SIG-M5 (cell line): ENCODE measurements around the gene KCNG2.

Source experiments
- DNase-seq: peaks from one replicate; lab custom pipeline; 2025; lab: John Stamatoyannopoulos, UW

KCNG2 gene

DNA sequence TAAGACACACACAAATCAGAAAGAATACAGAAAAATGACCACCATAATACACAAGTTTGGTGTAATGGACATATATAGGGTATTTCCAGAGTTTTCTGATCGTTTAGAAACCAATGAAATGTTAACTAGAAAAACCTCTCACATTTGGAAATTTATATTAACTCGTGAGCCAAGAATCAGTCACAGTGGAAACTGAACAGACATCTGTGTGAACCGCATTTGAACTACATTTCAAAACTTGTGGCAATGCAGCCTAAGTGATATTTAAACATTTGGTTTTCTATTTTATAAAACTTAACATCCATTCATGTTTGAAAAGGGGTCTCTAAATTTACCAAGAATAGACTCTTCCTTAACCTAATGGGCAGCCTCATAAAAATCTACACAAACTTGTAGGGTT, 29.0 kb upstream of the KCNG2 start:
- DNase-seq = no peak

DNA sequence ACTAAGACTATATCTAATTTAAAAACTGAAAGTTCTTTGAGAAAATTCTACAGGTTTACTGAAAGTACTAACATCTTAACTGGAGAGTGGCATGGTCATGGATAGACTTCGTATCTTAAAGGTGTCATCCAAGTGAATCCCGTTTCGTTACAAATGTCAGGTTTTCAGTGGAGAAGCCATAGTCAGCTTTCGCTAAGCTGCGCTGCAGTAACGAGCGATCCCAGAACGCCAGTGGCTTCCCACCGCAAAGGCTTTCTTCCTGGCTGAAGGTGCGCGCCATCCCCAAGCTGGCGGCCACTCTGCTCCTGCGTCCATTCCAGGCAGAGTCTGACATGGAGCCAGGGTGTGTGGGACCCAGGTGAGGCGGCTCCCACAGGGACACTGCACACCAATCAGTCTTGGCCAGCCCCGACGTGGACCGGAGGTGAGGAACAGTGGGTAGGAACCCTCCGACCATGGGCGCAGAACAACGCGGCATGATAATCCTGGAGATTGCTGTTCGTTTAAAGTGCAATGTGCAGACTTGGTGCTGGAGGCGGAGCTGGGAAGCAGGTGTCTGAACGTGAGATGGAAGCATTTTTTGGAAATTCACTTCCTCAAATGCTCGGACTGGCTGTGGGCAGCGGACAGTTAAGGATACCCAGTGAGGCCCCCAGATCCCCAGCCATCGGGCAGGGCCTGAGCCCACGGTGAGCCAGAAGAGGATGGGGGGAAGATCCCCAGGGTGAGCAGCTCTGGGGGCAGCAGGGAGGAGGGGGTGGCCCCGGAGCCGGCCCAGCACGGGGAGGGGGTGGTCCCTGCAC, 27.8 kb upstream of the KCNG2 start:
- DNase-seq = no peak

- DNase-seq = no peak
Observed at GRCh38 chr18:79770501-79770815, 27.3 kb upstream of the KCNG2 start.

DNA sequence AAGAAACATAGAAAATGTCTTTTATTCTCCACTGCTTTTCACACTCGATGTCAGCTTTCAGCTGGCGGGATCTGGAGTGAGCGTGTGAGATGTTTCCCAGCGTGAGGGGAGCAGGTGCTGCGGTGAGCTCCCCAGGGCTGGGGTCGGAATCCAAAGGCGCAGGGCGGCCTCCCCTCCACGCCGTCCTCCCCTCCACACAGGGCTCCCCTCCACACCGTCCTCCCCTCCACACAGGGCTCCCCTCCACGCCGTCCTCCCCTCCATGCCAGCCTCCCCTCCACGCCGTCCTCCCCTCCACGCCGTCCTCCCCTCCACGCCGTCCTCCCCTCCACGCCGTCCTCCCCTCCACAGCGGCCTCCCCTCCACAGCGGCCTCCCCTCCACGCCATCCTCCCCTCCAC, 26.9 kb upstream of the KCNG2 start:
- no peak for DNase-seq

DNA sequence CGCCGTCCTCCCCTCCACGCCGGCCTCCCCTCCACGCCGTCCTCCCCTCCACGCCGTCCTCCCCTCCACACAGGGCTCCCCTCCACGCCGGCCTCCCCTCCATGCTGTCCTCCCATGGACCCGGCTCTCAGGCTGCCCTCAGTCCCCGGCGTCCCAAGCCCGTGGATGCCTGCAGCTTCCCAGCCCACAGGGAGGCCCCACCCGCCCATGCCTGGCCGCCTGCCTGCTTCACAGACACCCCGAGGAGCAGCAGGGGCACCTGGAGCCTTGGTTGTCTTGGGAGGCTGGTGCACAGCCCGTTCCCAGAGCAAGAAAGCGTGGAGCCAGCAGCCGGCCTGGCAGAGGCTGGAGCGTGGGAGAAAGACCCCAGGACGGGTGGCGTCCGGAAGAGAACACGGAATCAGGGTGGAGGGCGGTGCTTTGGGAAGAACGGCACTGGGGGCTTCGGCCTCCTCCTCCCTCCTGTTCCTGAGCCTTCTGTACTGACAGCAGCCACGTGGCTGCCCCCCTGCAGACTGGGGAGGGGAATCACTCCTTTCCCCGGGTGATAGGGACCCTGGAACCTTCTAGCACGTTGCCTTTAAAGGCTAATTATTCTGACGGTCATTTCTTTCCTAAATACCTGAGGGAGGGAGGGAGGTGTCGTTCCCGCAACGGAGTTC, 26.2 kb upstream of the KCNG2 start:
- DNase-seq = no peak

- DNase-seq = no peak
Observed at GRCh38 chr18:79772108-79772864, 25.5 kb upstream of the KCNG2 start.

DNA sequence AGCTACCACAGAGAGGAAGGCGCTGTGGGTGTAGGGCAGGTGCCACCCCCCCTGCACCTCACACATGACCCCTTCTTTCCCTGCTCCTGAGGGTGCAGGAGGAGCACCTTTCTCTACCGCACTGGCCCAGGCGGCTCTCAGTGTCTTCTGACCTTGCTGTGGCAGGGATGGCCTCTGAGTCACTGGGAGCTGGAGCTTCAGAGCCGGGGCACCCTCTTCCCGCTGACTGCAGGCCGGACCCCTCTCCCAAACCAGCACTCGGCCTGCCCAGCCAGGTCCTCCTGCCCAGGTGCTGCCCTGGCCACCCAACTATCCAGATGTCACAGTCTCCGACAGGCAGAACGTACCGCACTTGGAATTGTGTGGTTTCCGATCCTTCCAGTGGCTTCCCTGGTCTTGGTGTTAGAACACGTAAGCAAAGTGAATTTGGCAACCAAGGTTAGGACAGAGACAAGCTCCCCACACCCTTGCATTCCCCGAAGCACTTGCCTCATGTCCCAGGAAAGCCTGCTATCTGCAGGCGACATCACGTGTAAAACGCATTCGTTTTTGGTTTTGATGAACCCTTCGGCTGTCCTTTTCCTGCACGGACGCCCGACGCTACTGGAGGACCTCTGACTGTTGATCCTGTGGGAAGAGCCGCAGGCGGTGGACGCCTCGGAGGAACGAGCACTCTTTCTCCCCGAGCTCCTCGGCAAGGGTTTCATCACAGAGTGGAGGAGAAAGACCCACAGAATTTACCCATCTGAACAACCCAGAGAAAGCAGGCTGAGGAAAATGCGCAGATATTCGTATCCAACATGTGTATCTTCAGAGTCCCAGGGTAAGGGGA, 24.7 kb upstream of the KCNG2 start:
- DNase-seq = no peak

- no peak for DNase-seq
Observed at GRCh38 chr18:79774111-79774510, 23.6 kb upstream of the KCNG2 start.

GRCh38 chr18:79775441-79776221, 22.1 kb upstream of the KCNG2 start:
- DNase-seq = no peak

GRCh38 chr18:79776674-79777073, 21.1 kb upstream of the KCNG2 start:
- no peak for DNase-seq

GRCh38 chr18:79778291-79778791, 19.4 kb upstream of the KCNG2 start:
- no peak for DNase-seq

DNA sequence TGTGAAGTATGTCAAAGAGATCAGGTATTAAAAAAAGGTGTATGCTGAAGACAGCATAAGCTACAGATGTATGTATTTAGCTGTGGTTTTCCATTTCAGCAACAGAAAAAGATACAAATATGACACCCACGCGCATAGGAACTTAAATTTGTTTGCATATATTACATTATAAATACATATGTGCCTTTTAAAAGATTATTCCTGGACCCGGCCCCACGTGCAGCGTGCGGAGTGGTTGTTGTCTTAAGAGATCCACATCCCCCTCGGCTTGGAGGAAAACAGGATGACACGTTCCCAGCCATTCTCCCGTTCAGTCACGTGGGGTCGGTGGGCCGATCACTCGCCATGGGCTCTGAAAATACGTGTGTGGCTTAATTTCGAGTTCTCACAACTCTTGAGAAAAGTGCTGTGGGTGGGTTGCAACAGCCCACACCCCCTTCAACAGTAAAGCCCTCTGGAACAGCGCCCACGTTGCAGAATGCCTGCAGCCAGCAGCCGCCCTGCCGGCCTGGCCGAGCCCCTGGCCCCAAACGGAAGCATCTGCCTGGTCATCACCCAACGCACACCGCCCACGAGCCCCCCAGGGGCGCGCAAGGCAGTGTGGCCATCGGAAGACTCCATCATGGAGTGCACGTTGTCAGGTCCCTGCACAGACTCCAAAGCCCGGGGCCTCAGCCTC, 18.6 kb upstream of the KCNG2 start:
- no peak for DNase-seq

- no peak for DNase-seq
Observed at GRCh38 chr18:79779700-79780190, 18.0 kb upstream of the KCNG2 start.

- DNase-seq = no peak
Observed at GRCh38 chr18:79780547-79780946, 17.2 kb upstream of the KCNG2 start.

DNA sequence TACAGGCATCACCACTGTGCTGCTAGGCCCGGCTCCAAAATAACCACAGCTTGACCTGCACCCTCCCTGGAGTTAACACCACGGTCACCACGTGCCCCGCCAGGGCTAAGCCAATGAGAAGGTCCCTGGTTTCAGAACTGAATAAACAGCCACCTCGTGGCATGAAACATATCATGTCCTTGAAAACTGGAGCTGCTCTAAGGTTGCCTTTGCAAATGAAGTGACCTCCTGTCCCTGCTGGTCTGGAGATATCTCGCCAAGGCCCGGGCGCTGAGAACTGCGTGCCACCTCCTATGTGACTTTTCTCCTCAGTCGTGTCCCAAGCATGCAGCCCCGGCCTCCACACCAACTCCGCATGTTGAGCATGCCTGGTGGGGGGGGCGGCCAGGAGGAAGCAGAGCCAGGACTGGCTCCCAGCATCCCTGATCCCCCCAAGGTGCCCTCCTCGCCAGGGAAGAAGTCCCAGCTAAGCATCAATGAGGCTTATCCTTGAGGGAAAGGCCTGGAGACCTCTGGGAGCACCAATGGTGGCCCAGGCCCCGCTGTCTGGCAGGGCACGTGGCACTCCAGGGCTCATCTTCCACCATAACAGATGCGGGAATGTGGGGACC, 16.3 kb upstream of the KCNG2 start:
- DNase-seq = no peak

GRCh38 chr18:79782566-79783308, 15.0 kb upstream of the KCNG2 start:
- no peak for DNase-seq

GRCh38 chr18:79784071-79784913, 13.4 kb upstream of the KCNG2 start:
- DNase-seq = no peak
